Stomach (tissue), 9 donors: ENCODE measurements around the gene GRAMD1B. TPM values are rescaled to one million over a fixed set of nuclear protein-coding genes. Genes with fewer than 3 reads are reported as not detected.

Source experiments
- DNase-seq, 2 donors: peaks; one replicate each; pipeline versions ENCODE4 v3.0.0 to v3.0.0-alpha.2; 2013 to 2019
- H3K27ac ChIP-seq, 5 donors: fragments of 200-600 bp in 4 of 5; sonication (generic) in 4 of 5; one replicate each; pipeline ENCODE4 v1.5.1; 2013 to 2019; ENCODE audit warnings: mild to moderate bottlenecking in 1 of 5, moderate library complexity in 1 of 5
- H3K27me3 ChIP-seq, 3 donors: fragments of 200-600 bp; sonication (generic); one replicate each; pipeline ENCODE4 v1.5.1; 2017 to 2019; ENCODE audit warnings: mixed run types in 1 of 3
- H3K36me3 ChIP-seq, 4 donors: fragments of 200-600 bp; sonication (generic); 1 replicate in 3 of 4; 2 replicates in 1 of 4; pipeline ENCODE4 v1.5.1; 2016 to 2019
- H3K4me1 ChIP-seq, 4 donors: fragments of 200-600 bp; sonication (generic); one replicate each; pipeline ENCODE4 v1.5.1; 2016 to 2019
- H3K4me3 ChIP-seq, 4 donors: fragments of 200-600 bp; sonication (generic) in 3 of 4; one replicate each; pipeline ENCODE4 v1.5.1; 2016 to 2019; ENCODE audit warnings: mild to moderate bottlenecking in 1 of 4
- H3K9me3 ChIP-seq, 4 donors: fragments of 200-600 bp; sonication (generic); one replicate each; pipeline ENCODE4 v1.5.1; 2016 to 2019
- EP300 ChIP-seq: sonication (generic); formaldehyde crosslinking; IDR thresholded peaks from one replicate; pipeline ENCODE4 v1.6.1; 2017; ENCODE audit warnings: antibody characterized with exemption
- POLR2A ChIP-seq, 4 donors: fragments of 450-650 bp; IDR thresholded peaks; one replicate each; pipeline ENCODE4 v1.6.1; 2016; ENCODE audit warnings: antibody characterized with exemption in 4 of 4, control low read depth in 2 of 4, mild to moderate bottlenecking in 1 of 4, moderate library complexity in 1 of 4
- POLR2AphosphoS5 ChIP-seq, 3 donors: sonication (generic); formaldehyde crosslinking; IDR thresholded peaks; one replicate each; pipeline ENCODE4 v1.6.1; 2016; ENCODE audit warnings: antibody characterized with exemption in 3 of 3
- WGBS, 5 donors: extraction: QIAGEN DNeasy Blood & Tissue Kit in 3 of 5; methylation state at CpG; one replicate each; pipeline versions ENCODE4 v1.1.5 to v1.1.7; 2013 to 2018; 5-methylcytosine and 5-hydroxymethylcytosine counted together
- intact Hi-C: fragments of 100-400 bp; cut with DNase I; formaldehyde crosslinking; loops from one replicate; pipeline ENCODE4 v1.15.1; 2023; ENCODE audit warnings: low total_unique reads
- polyA plus RNA-seq, 3 donors: library from polyadenylated mRNA; stranded (reverse); fragments of 200-250 nt; gene quantifications; one replicate each; pipeline ENCODE4 v1.2.3, GENCODE V29; 2013
- total RNA-seq, 5 donors: library from RNA; depleted of rRNA; stranded (reverse); fragments of >200 nt; gene quantifications; one replicate each; pipeline versions ENCODE4 v1.1.0 to v1.2.3, GENCODE V29; 2014 to 2016
- TF ChIP-seq, protein P1 (sequence below), 7 experiments: fragments of 450-650 bp in 4 of 7; fragments of 200-600 bp in 3 of 7; sonication (generic) in 3 of 7; IDR thresholded peaks; one replicate each; pipeline ENCODE4 v1.5.1; 2016 to 2019; ENCODE audit warnings: antibody characterized with exemption in 7 of 7, control low read depth in 2 of 7, mild to moderate bottlenecking in 1 of 7
- donor health status: healthy with polysubstance abuse.
- donor health status: Bipolar disorder and iron deficiency.
- donor health status: healthy.

Gene GRAMD1B
- total and polyA plus RNA-seq, 8 donors = 0.58 to 39.7 (median 12.2) TPM

DNA sequence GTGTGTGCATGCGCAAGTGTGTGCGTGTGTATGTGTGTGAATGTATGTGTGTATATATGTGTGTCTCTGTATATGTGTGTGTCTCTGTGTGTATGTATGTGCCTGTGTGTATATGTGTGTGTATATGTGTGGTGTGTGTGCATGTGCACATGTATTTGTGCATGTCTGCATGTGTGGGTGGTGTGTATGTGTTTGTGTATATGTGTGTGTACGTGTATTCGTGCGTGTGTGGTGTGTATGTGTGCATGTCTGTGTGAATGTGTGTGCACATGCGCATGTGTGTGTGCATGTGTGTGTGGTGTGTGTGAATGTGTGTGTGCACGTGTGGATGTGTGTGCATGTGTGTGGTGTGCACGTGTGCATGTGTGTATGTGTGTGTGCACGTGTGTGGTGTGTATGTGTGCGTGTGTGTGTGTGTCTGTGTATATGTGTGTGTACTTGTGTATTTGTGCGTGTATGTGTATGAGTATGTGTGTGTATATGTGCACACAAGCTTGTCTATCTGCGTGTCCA, 153.0 kb downstream of the GRAMD1B start:
- intact Hi-C loops = loop anchor here (5.0 kb wide), 1 partner anchor 124 kb away; no protein-coding TSS in a partner anchor
- Histone ChIP-seq H3K4me3 (no peak overlapping the region), H3K27ac (no peak overlapping the region), H3K27me3 (peaks cover 0 to 9% (median 0%) of the 10 kb centered on the region in 3 donors), H3K36me3 (no peaks in the 10 kb centered on the region), H3K9me3 (no peaks in the 10 kb centered on the region), H3K4me1 (peaks cover 22 to 47% (median 42%) of the 10 kb centered on the region in 4 donors)
- 90 to 96% (median 91%) methylated on average over 12 of the region's 12 CpGs for WGBS, 5 donors
- TF ChIP-seq POLR2AphosphoS5 (IDR thresholded peaks at IDR 0.05) (no peak), EP300 (no peak), POLR2A (IDR thresholded peaks at IDR 0.05) (no peak)
- TF ChIP-seq, protein P1, sequence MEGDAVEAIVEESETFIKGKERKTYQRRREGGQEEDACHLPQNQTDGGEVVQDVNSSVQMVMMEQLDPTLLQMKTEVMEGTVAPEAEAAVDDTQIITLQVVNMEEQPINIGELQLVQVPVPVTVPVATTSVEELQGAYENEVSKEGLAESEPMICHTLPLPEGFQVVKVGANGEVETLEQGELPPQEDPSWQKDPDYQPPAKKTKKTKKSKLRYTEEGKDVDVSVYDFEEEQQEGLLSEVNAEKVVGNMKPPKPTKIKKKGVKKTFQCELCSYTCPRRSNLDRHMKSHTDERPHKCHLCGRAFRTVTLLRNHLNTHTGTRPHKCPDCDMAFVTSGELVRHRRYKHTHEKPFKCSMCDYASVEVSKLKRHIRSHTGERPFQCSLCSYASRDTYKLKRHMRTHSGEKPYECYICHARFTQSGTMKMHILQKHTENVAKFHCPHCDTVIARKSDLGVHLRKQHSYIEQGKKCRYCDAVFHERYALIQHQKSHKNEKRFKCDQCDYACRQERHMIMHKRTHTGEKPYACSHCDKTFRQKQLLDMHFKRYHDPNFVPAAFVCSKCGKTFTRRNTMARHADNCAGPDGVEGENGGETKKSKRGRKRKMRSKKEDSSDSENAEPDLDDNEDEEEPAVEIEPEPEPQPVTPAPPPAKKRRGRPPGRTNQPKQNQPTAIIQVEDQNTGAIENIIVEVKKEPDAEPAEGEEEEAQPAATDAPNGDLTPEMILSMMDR (IDR thresholded peaks at IDR 0.05) = no peak
- no peak for DNase-seq

DNA sequence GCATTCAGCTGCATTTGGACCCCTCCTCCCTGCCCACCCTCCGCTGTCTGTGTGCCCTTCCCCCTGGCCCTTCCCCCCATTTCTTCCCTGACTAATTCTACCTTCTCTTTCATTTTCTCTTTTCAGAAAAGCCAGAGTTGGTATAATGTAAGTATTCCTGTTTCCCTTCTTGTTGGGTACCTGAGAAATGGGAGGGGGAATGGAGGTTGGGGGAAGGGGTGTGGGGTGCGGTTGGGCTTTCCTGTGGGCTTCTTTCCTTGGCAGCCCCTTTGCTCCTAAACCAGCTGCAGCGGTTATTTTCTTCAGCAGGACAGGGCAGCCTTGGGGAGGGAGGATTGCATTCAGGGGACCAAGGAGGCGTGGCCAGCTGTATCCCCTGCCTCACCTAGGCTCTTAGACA, 154.1 kb downstream of the GRAMD1B start:
- WGBS, 5 donors = 85 to 93% (median 89%) methylated on average over 4 of the region's 4 CpGs
- Histone ChIP-seq H3K36me3 (no peaks in the 10 kb centered on the region), H3K4me1 (peaks cover 22 to 56% (median 42%) of the 10 kb centered on the region in 4 donors), H3K4me3 (no peak overlapping the region), H3K27ac (peak overlapping the region in 2 of 5 donors; percentile 83 to 86), H3K9me3 (no peaks in the 10 kb centered on the region), H3K27me3 (peaks cover 0 to 9% (median 0%) of the 10 kb centered on the region in 3 donors)
- TF ChIP-seq EP300 = no peak
- TF ChIP-seq POLR2AphosphoS5 (IDR thresholded peaks at IDR 0.05) = no peak
- TF ChIP-seq POLR2A (IDR thresholded peaks at IDR 0.05) = no peak
- TF ChIP-seq, protein P1 (IDR thresholded peaks at IDR 0.05) = no peak
- intact Hi-C loops = loop anchor here (5.0 kb wide), 1 partner anchor 123 kb away; no protein-coding TSS in a partner anchor
- DNase-seq = no peak

DNA sequence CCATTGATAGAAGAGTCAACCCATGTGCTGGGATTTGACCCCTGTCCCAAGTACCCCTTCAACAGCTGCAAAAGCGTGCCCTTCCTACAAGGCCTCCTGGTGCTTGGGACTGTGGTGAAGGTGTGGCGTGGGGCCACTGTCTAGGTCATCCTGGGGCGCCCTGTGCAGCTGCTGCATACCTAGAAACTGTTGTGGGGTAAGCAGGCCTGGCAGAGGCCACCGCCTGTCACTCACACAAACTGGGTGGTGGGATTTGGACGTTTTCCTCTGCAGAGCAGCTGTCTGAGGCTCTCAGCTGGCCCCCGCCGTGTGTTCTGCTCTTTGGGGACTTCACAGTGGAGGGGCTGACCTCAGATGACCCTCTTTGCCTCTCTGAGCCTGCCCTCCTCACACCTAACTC, 154.7 kb downstream of the GRAMD1B start:
- TF ChIP-seq, protein P1 (IDR thresholded peaks at IDR 0.05) = no peak
- no peak for TF ChIP-seq POLR2A (IDR thresholded peaks at IDR 0.05)
- TF ChIP-seq POLR2AphosphoS5 (IDR thresholded peaks at IDR 0.05) = no peak
- no peak for TF ChIP-seq EP300
- Histone ChIP-seq H3K9me3 (no peaks in the 10 kb centered on the region), H3K4me1 (peaks cover 27 to 61% (median 47%) of the 10 kb centered on the region in 4 donors), H3K36me3 (no peaks in the 10 kb centered on the region), H3K27ac (peak overlapping the region; percentile 66 to 88 (median 83)), H3K27me3 (peaks cover 0 to 6% (median 0%) of the 10 kb centered on the region in 3 donors), H3K4me3 (no peak overlapping the region)
- WGBS, 5 donors = 50 to 71% (median 65%) methylated on average over 7 of the region's 7 CpGs
- no peak for DNase-seq
- intact Hi-C loops = loop anchor here (5.0 kb wide), 1 partner anchor 123 kb away; no protein-coding TSS in a partner anchor

DNA sequence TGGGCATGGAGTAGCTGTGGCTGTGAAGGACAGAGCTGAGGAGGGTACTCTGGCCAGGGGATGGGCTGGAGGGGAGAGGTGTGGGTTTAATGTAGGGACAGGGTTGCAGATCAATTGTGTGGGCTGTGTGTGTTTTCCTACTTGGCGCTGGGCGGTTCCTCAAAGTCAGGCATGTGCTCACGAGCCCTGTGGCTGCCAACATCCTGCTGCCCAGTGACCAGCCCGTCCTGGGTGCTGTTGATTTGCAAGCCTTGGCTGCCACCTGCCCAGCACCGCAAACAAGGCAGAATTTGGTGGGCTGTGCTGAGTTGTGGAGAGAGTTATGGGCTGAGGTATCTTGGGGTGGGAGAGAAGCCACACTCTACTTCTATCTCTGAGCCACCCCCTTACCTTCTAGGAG, 155.1 kb downstream of the GRAMD1B start:
- Histone ChIP-seq H3K36me3 (no peaks in the 10 kb centered on the region), H3K4me1 (peaks cover 31 to 66% (median 50%) of the 10 kb centered on the region in 4 donors), H3K9me3 (no peaks in the 10 kb centered on the region), H3K27me3 (peaks cover 0 to 5% (median 0%) of the 10 kb centered on the region in 3 donors), H3K27ac (peak overlapping the region; percentile 66 to 88 (median 83)), H3K4me3 (no peak overlapping the region)
- intact Hi-C loops = no loop called here
- TF ChIP-seq POLR2AphosphoS5 (IDR thresholded peaks at IDR 0.05) (peak in 1 of 3 donors; percentile 11), EP300 (no peak), POLR2A (IDR thresholded peaks at IDR 0.05) (no peak)
- TF ChIP-seq, protein P1 (IDR thresholded peaks at IDR 0.05) = peak in 1 of 7 experiments; percentile 12
- DNase-seq = peak in 1 of 2 donors; percentile 83
- 23 to 56% (median 43%) methylated on average over 2 to 5 of the region's 5 CpGs for WGBS, 5 donors
